ENCODE results near the gene TMEM129.

- TF ChIP-seq CTCF (IDR thresholded peaks at IDR 0.05) (no peak), POLR2A (IDR thresholded peaks at IDR 0.05) (no peak)
Observed at GRCh38 chr4:1740021-1740545, 19.0 kb upstream of the TMEM129 start.
